HFFc6 (cell line): ENCODE measurements around the gene PIK3AP1. TPM values are rescaled to one million over a fixed set of nuclear protein-coding genes. Genes with fewer than 3 reads are reported as not detected.

Experiments used
- DNase-seq: peaks from one replicate; pipeline ENCODE4 v3.0.0-alpha.2; 2018
- H3K27ac Mint-ChIP-seq: 2 replicates; pipeline ENCODE4 v1.8.0; 2020; ENCODE audit warnings: mild to moderate bottlenecking, mixed read lengths
- H3K27me3 Mint-ChIP-seq: 2 replicates; pipeline ENCODE4 v1.8.0; 2021; ENCODE audit warnings: mild to moderate bottlenecking, moderate library complexity, mixed read lengths; ENCODE audit not compliant: insufficient read depth
- H3K36me3 Mint-ChIP-seq: 2 replicates; pipeline ENCODE4 v1.8.0; 2021; ENCODE audit warnings: low read depth, mixed read lengths
- H3K4me1 Mint-ChIP-seq: 2 replicates; pipeline ENCODE4 v1.8.0; 2020; ENCODE audit warnings: low read depth, mixed read lengths
- H3K4me3 Mint-ChIP-seq: 2 replicates; pipeline ENCODE4 v1.8.0; 2020; ENCODE audit warnings: mild to moderate bottlenecking, moderate library complexity, mixed read lengths
- H3K9me3 Mint-ChIP-seq: 2 replicates; pipeline ENCODE4 v1.8.0; 2020; ENCODE audit warnings: mild to moderate bottlenecking, mixed read lengths
- total RNA-seq, 6 experiments: library from RNA; stranded (reverse); fragmentation: NEBNext Ultra II Directional; extraction: Animal tissue kit (Norgen Biotek cat#: 25700); gene quantifications; 2 replicates in 1 of 6; 3 replicates in 5 of 6; pipeline ENCODE4 v1.2.3, GENCODE V29; 2021
- TF ChIP-seq, protein P1 (sequence below): fragments of 200-600 bp; sonication (generic); IDR thresholded peaks from 2 replicates; pipeline ENCODE4 v1.5.0; 2021; ENCODE audit warnings: antibody characterized with exemption, mild to moderate bottlenecking

PIK3AP1 gene
- total RNA-seq, 6 experiments from 2014 or later: 0.05 TPM; not detected in 3

DNA sequence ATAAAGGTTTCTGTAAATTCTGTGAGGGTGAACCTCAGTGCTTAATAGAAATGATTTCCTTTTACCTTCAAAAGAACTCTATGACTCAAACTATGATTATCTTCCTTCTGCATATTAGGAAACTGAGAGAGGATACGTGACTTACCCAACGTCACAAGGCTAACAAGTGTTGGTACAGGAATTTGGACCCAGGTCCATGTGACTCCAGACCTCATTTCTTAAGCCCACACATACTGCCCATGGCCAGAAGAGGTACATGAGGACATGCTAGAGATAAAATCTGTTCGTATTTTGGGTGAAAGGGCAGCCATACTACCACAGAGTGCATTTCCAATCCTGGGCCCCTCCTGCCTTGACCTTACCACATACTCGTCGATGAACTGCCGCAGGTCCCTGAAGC, 72.0 kb downstream of the PIK3AP1 start:
- H3K36me3 Mint-ChIP-seq: no peaks in the 10 kb centered on the region
- H3K27ac Mint-ChIP-seq: no peak overlapping the region
- no peak for DNase-seq
- no peaks in the 10 kb centered on the region for H3K4me1 Mint-ChIP-seq
- no peaks in the 10 kb centered on the region for H3K9me3 Mint-ChIP-seq
- H3K27me3 Mint-ChIP-seq: peaks cover 66% of the 10 kb centered on the region
- H3K4me3 Mint-ChIP-seq: no peak overlapping the region
- TF ChIP-seq, protein P1, sequence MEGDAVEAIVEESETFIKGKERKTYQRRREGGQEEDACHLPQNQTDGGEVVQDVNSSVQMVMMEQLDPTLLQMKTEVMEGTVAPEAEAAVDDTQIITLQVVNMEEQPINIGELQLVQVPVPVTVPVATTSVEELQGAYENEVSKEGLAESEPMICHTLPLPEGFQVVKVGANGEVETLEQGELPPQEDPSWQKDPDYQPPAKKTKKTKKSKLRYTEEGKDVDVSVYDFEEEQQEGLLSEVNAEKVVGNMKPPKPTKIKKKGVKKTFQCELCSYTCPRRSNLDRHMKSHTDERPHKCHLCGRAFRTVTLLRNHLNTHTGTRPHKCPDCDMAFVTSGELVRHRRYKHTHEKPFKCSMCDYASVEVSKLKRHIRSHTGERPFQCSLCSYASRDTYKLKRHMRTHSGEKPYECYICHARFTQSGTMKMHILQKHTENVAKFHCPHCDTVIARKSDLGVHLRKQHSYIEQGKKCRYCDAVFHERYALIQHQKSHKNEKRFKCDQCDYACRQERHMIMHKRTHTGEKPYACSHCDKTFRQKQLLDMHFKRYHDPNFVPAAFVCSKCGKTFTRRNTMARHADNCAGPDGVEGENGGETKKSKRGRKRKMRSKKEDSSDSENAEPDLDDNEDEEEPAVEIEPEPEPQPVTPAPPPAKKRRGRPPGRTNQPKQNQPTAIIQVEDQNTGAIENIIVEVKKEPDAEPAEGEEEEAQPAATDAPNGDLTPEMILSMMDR: no peak

DNA sequence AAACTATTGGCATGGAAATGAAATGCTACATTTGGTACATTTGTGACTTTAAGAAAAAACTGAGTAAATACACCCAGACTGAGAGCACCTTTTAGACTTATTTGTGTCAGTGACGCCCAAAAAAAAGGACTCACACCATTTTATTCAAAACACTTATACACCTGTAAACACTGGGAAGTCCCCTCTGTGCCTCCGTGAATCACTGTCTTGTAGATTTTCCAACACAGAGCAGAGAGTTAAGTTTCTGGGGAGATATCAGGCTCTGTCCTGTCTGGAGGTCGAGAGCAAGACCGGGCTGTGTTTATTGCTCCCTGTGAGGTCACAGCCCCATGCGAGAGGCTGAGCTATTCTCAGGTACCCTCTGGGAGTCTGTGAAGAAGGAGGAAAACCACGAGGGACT, 72.8 kb downstream of the PIK3AP1 start:
- Mint-ChIP-seq H3K36me3 (no peaks in the 10 kb centered on the region), H3K4me3 (no peak overlapping the region), H3K27me3 (peaks cover 66% of the 10 kb centered on the region), H3K27ac (no peak overlapping the region), H3K9me3 (no peaks in the 10 kb centered on the region), H3K4me1 (no peaks in the 10 kb centered on the region)
- TF ChIP-seq, protein P1: no peak
- no peak for DNase-seq

DNA sequence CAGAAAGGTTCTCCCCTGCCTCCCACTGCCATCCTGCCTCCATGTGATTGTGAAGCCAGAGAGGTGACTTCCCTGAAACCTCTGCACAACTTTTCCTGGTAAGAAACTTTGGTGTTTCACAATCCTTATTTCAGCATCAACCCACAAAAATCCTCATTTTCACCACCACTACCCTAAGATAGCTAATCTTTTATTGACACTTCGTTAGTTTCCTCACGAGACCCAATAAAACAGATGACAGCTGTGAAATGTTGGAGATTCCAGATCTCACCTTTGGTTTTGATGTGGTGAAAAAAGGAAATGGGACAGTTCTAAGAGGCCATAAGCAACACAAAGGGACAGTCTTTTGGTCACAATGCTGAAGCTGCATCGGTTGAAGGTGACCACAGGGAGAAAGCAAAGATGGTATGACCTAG, 73.6 kb downstream of the PIK3AP1 start:
- Mint-ChIP-seq H3K27me3 (peaks cover 61% of the 10 kb centered on the region), H3K9me3 (no peaks in the 10 kb centered on the region), H3K36me3 (no peaks in the 10 kb centered on the region), H3K27ac (no peak overlapping the region), H3K4me3 (no peak overlapping the region), H3K4me1 (no peaks in the 10 kb centered on the region)
- TF ChIP-seq, protein P1: no peak
- DNase-seq: no peak

DNA sequence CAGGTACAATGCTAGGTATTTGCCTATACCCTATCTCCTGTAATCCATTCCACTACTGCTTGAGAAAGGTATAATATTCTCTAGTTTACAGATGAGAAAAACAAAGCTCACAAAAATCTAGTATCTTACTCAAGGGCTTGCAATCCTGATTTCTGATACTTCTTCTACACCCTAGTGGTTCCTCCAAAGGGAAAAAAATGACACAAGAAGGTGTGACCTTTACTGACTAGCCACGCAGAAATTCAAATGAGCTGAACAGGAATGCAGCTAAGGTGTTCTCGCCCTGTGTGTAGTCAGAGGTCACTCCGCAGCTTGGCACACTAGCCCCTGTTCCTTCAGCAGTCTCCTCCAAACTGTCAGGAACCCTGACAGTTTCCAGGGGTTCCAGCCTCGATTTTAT, 74.0 kb downstream of the PIK3AP1 start:
- Mint-ChIP-seq H3K36me3 (no peaks in the 10 kb centered on the region), H3K27ac (no peak overlapping the region), H3K4me1 (no peaks in the 10 kb centered on the region), H3K27me3 (peaks cover 57% of the 10 kb centered on the region), H3K4me3 (no peak overlapping the region), H3K9me3 (no peaks in the 10 kb centered on the region)
- DNase-seq: no peak
- TF ChIP-seq, protein P1: no peak

DNA sequence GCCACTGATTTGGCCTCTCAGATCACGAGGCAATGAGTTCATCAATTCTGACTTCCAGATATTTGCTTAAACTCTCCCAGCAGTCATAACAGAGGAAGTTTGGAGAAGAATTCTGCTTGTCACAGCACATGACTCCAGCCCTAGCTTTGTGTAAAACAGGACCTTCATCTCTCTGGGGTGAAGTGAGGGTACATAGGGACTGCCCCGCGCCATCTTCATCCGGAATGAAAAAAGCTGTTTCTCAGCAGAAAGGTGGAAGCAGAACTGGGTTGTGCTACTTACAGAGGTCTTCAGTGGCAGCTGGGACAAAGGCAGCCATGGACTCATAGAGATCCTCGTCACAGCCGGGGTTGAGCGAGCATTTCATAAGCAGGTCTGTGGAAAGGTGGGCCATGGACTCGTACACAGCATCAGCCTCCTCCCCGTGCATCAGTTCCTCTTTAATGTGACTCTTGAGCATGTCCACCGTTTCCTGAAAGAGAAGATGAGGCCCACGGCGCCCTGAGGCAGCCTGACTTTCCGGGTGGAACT, 75.1 kb downstream of the PIK3AP1 start:
- Mint-ChIP-seq H3K27me3 (peaks cover 52% of the 10 kb centered on the region), H3K36me3 (no peaks in the 10 kb centered on the region), H3K27ac (no peak overlapping the region), H3K4me1 (peaks cover under 1% of the 10 kb centered on the region; the same call in 1 of the 2 replicates), H3K4me3 (no peak overlapping the region), H3K9me3 (no peaks in the 10 kb centered on the region)
- DNase-seq: no peak
- TF ChIP-seq, protein P1: no peak

DNA sequence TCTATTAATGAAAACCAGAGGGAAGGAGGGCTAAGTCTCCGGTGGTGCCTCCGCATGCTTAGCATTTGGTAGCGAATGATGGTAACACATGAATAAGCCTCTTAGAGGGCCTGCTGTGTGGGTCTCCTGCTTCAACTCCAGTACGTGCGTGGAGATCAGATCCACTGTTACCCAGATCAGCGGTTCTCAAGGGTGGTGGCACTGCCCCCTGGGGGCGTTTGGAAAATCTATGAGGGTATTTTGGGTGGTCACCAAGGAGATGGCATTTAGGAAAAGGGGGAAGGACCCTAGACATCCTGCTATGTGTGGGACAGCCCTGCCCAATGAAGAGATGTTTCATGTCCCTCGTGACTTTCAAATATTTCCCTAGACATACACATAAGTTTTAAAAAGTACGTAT, 76.4 kb downstream of the PIK3AP1 start:
- DNase-seq: no peak
- H3K36me3 Mint-ChIP-seq: no peaks in the 10 kb centered on the region

More for the DNA sequence above, 76.4 kb downstream of the PIK3AP1 start:
- peaks cover 6% of the 10 kb centered on the region; the same call in 1 of the 2 replicates for H3K4me1 Mint-ChIP-seq
- H3K27ac Mint-ChIP-seq: no peak overlapping the region
- peaks cover 47% of the 10 kb centered on the region for H3K27me3 Mint-ChIP-seq
- TF ChIP-seq, protein P1: peak; percentile 17; the same call in 1 of the 2 replicates
- H3K4me3 Mint-ChIP-seq: no peak overlapping the region
- H3K9me3 Mint-ChIP-seq: no peaks in the 10 kb centered on the region
